GM10248 (cell line): ENCODE data around the gene RALGPS1.

Source experiments
- CTCF ChIA-PET: fragments of 300-600 bp; sonication (Branson Sonifier 250); formaldehyde crosslinking; extraction: SDS; loops from one replicate; lab custom pipeline; 2021; ENCODE audit warnings: antibody characterized with exemption; lab: Yijun Ruan, JAX
- POLR2A ChIA-PET: fragments of 350-650 bp; sonication (Branson Sonifier 250); formaldehyde crosslinking; extraction: SDS; loops from one replicate; lab custom pipeline; 2020; ENCODE audit warnings: antibody characterized with exemption; lab: Yijun Ruan, JAX
- DNase-seq: peaks from one replicate; pipeline ENCODE4 v3.0.0; 2012; ENCODE audit errors: extremely low spot score
- CTCF ChIP-seq: IDR thresholded peaks from 2 replicates; pipeline ENCODE4 v1.5.1; 2012; ENCODE audit warnings: mild to moderate bottlenecking, low read depth; ENCODE audit errors: extremely low read depth, missing control alignments, control extremely low read depth

RALGPS1 gene

DNA sequence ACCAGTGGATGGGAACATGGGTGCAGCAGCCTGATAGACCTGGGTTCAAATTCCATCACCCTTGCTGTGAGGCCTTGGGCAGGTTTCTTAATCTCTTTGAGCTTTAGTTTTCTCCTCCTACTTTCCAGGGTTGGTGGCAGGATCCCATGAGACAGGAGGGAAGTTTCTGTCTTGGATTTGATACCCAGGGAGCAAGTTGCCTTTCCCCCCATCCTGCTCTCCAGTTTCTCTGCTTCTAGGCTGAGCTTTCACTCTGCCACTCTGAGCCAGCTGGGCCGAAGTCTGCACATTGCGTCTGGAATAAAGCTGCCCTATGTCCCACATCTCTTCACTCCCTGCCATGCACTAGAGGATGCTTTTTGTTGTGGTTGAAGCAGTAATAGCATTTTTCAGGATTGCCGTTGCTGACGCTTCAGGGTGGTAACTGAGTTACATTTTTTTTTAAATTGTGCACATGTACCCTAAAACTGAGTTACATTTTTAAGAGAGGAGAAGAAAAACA, 248.3 kb downstream of the RALGPS1 start:
- DNase-seq, result no peak
- POLR2A ChIA-PET, result no interaction called here
- no peak for TF ChIP-seq CTCF
- CTCF ChIA-PET, result interaction anchor here (1.7 to 2.7 kb wide), 3 partner anchors 9 to 36 kb away, joined by 4 to 11 read pairs (median 8); no protein-coding TSS in a partner anchor

DNA sequence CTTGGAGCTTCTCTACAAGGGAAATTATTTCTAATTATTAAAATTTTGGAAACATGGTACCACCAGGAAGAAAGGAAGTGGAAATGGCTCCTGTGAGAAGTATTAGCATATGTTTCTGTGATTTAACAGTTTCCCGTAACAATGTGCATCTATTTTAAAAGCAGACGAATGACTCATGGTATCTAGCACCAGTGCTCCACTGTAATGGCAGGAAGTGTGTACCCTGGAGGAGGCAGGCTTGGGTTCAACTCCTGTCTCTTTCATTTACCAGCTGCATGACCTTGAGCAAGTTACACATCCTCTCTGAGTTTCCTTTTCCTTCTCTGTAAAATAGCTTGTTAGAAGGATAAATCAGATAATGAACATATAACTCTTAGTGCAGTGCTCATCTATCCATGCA, 248.8 kb downstream of the RALGPS1 start:
- no peak for DNase-seq
- ChIA-PET POLR2A (no interaction called here), CTCF (interaction anchor here (1.7 to 2.7 kb wide), 3 partner anchors 10 to 35 kb away, joined by 4 to 11 read pairs (median 8); no protein-coding TSS in a partner anchor)
- TF ChIP-seq CTCF, result no peak

- CTCF ChIA-PET, result interaction anchor here (0.9 to 2.4 kb wide), 4 partner anchors 9 to 46 kb away, joined by 3 to 7 read pairs (median 3); no protein-coding TSS in a partner anchor
- no peak for DNase-seq
- POLR2A ChIA-PET, result no interaction called here
- no peak for TF ChIP-seq CTCF
Observed at GRCh38 chr9:127165116-127165515, 250.5 kb downstream of the RALGPS1 start.

- no peak for DNase-seq
Observed at GRCh38 chr9:127166111-127166510, 251.5 kb downstream of the RALGPS1 start.

GRCh38 chr9:127166651-127167524, 252.3 kb downstream of the RALGPS1 start:
- POLR2A ChIA-PET, result interaction anchor here (0.6 to 0.7 kb wide), 4 partner anchors 12 to 27 kb away, joined by 3 to 7 read pairs (median 6); no protein-coding TSS in a partner anchor
- CTCF ChIA-PET, result interaction anchor here (0.7 to 4.1 kb wide), 9 partner anchors 8 to 200 kb away, joined by 3 to 23 read pairs (median 4); no protein-coding TSS in a partner anchor
- no peak for TF ChIP-seq CTCF
- DNase-seq, result peak; percentile 77

More at GRCh38 chr9:127166111-127166510, 251.5 kb downstream of the RALGPS1 start:
- ChIA-PET CTCF (interaction anchor here (0.9 to 2.4 kb wide), 9 partner anchors 9 to 200 kb away, joined by 3 to 7 read pairs (median 4); no protein-coding TSS in a partner anchor), POLR2A (interaction anchor here (0.6 to 0.7 kb wide), 2 partner anchors 11 to 15 kb away, joined by 6 to 7 read pairs; no protein-coding TSS in a partner anchor)
- TF ChIP-seq CTCF, result no peak
